ENCODE data around the gene DNAI1. TPM values are rescaled to one million over a fixed set of nuclear protein-coding genes. Genes with fewer than 3 reads are reported as not detected.
"Not testable (repeated sequence)": the region's sequence is repeated elsewhere in the genome, so short reads cannot be mapped to it uniquely, and the experiment has no call there.

Gene DNAI1
- total RNA-seq, result not detected in 2 replicates

GRCh38 chr9:34458013-34458958 lies at the start of gene DNAI1, which contains the start of gene FAM219A:
Gene DNAI1, plus strand, starts transcription at chr9:34458805. Its CDS starts 201 bp downstream, at chr9:34459006.
Gene FAM219A, minus strand, starts transcription at chr9:34458570. Its CDS starts 307 bp downstream, at chr9:34458263.
- peak; percentile 95 to 99 for DNase-seq (ENCODE audit: low read depth in 2 of 2)

- DNase-seq (ENCODE audit: low read depth in 2 of 2), result no peak
These were observed 49.5 kb upstream of the DNAI1 start for GRCh38 chr9:34409154-34409553.

- DNase-seq (ENCODE audit: low read depth in 2 of 2), result no peak
These were observed 46.3 kb upstream of the DNAI1 start for GRCh38 chr9:34412336-34412735.

GRCh38 chr9:34413231-34413852 lies 45.3 kb upstream of the DNAI1 start:
- DNase-seq (ENCODE audit: low read depth in 2 of 2), result peak; percentile 27 to 55

- DNase-seq (ENCODE audit: low read depth in 2 of 2), result no peak
These were observed 40.9 kb upstream of the DNAI1 start for GRCh38 chr9:34417734-34418133.

GRCh38 chr9:34419716-34420504 lies 38.7 kb upstream of the DNAI1 start:
- DNase-seq (ENCODE audit: low read depth in 2 of 2), result no peak

- DNase-seq (ENCODE audit: low read depth in 2 of 2), result no peak
These were observed 32.1 kb upstream of the DNAI1 start for GRCh38 chr9:34426347-34427074.

- peak in 1 of 2 donors; percentile 53 for DNase-seq (ENCODE audit: low read depth in 2 of 2)
These were observed 30.2 kb upstream of the DNAI1 start for GRCh38 chr9:34428325-34428958.

- DNase-seq (ENCODE audit: low read depth in 2 of 2), result peak; percentile 50 to 83
These were observed 27.7 kb upstream of the DNAI1 start for GRCh38 chr9:34430843-34431437.

- no peak for DNase-seq (ENCODE audit: low read depth in 2 of 2)
These were observed 26.9 kb upstream of the DNAI1 start for GRCh38 chr9:34431667-34432066.

- DNase-seq (ENCODE audit: low read depth in 2 of 2), result peak; percentile 78 to 88
These were observed 21.3 kb upstream of the DNAI1 start for GRCh38 chr9:34437006-34437925.

GRCh38 chr9:34437926-34438307 lies 20.7 kb upstream of the DNAI1 start:
- not testable (repeated sequence) for DNase-seq (ENCODE audit: low read depth in 2 of 2)

GRCh38 chr9:34438465-34438864 lies 20.1 kb upstream of the DNAI1 start:
- not testable (repeated sequence) for DNase-seq (ENCODE audit: low read depth in 2 of 2)

GRCh38 chr9:34440017-34440416 lies 18.6 kb upstream of the DNAI1 start:
- no peak for DNase-seq (ENCODE audit: low read depth in 2 of 2)

- DNase-seq (ENCODE audit: low read depth in 2 of 2), result no peak
These were observed 15.8 kb upstream of the DNAI1 start for GRCh38 chr9:34442770-34443169.

- no peak for DNase-seq (ENCODE audit: low read depth in 2 of 2)
These were observed 15.1 kb upstream of the DNAI1 start for GRCh38 chr9:34443533-34443932.

- DNase-seq (ENCODE audit: low read depth in 2 of 2), result no peak
These were observed 14.6 kb upstream of the DNAI1 start for GRCh38 chr9:34443976-34444375.

- DNase-seq (ENCODE audit: low read depth in 2 of 2), result no peak
These were observed 12.1 kb upstream of the DNAI1 start for GRCh38 chr9:34446468-34446891.

- no peak for DNase-seq (ENCODE audit: low read depth in 2 of 2)
These were observed 11.7 kb upstream of the DNAI1 start for GRCh38 chr9:34446951-34447350.
